Measurements from ENCODE around the gene JAKMIP2.
"Not testable (repeated sequence)": the region's sequence is repeated elsewhere in the genome, so short reads cannot be mapped to it uniquely, and the experiment has no call there.

Gene JAKMIP2

GRCh38 chr5:147586832-147587231 lies 195.7 kb downstream of the JAKMIP2 start:
- TF ChIP-seq CTCF (conservative IDR thresholded peaks at IDR 0.05; ENCODE audit: low read length) (no peak), EZH2phosphoT487 (IDR thresholded peaks at IDR 0.05; ENCODE audit: borderline replicate concordance) (no peak)
- peaks cover 8% of the 10 kb centered on the region; the same call in 1 of the 2 replicates for H3K36me3 ChIP-seq (ENCODE audit: insufficient read depth, low read length)
- no peaks in the 10 kb centered on the region for H3K9me3 ChIP-seq (ENCODE audit: insufficient read depth, low read depth, low read length)
- H3K9ac ChIP-seq (ENCODE audit: low read depth, low read length, poor library complexity, severe bottlenecking): no peak overlapping the region
- H3K79me2 ChIP-seq (ENCODE audit: insufficient read depth, low read length): no peaks in the 10 kb centered on the region
- no peak overlapping the region for H3K4me3 ChIP-seq (ENCODE audit: low read length, poor library complexity, severe bottlenecking)
- no peaks in the 10 kb centered on the region for H3K27me3 ChIP-seq (ENCODE audit: insufficient read depth, low read length, poor library complexity, severe bottlenecking)
- H2AFZ ChIP-seq (ENCODE audit: low read length): no peak overlapping the region
- no peaks in the 10 kb centered on the region for H3K9me2 ChIP-seq (replicated peaks; ENCODE audit: low read depth, low read length)
- H3K4me2 ChIP-seq (ENCODE audit: low read depth, low read length, poor library complexity, severe bottlenecking): no peak overlapping the region
- no peaks in the 10 kb centered on the region for H3K4me1 ChIP-seq (ENCODE audit: insufficient read depth, low read length, poor library complexity, severe bottlenecking)
- H4K20me1 ChIP-seq (ENCODE audit: insufficient read depth, low read length, poor library complexity, severe bottlenecking): no peaks in the 10 kb centered on the region
- no peaks in the 10 kb centered on the region for H3F3A ChIP-seq (ENCODE audit: low read depth)

- H3K4me1 ChIP-seq (ENCODE audit: insufficient read depth, low read length, poor library complexity, severe bottlenecking): no peaks in the 10 kb centered on the region
- H3K9me3 ChIP-seq (ENCODE audit: insufficient read depth, low read depth, low read length): no peaks in the 10 kb centered on the region
- no peaks in the 10 kb centered on the region for H3K79me2 ChIP-seq (ENCODE audit: insufficient read depth, low read length)
- H3K36me3 ChIP-seq (ENCODE audit: insufficient read depth, low read length): peaks cover 4% of the 10 kb centered on the region; the same call in 1 of the 2 replicates
- H2AFZ ChIP-seq (ENCODE audit: low read length): no peak overlapping the region
- H3K27me3 ChIP-seq (ENCODE audit: insufficient read depth, low read length, poor library complexity, severe bottlenecking): no peaks in the 10 kb centered on the region
- H4K20me1 ChIP-seq (ENCODE audit: insufficient read depth, low read length, poor library complexity, severe bottlenecking): no peaks in the 10 kb centered on the region
- no peaks in the 10 kb centered on the region for H3K9me2 ChIP-seq (replicated peaks; ENCODE audit: low read depth, low read length)
- H3K4me3 ChIP-seq (ENCODE audit: low read length, poor library complexity, severe bottlenecking): no peak overlapping the region
- H3K4me2 ChIP-seq (ENCODE audit: low read depth, low read length, poor library complexity, severe bottlenecking): no peak overlapping the region
- H3K9ac ChIP-seq (ENCODE audit: low read depth, low read length, poor library complexity, severe bottlenecking): no peak overlapping the region
- no peaks in the 10 kb centered on the region for H3F3A ChIP-seq (ENCODE audit: low read depth)
- TF ChIP-seq EZH2phosphoT487 (IDR thresholded peaks at IDR 0.05; ENCODE audit: borderline replicate concordance) (no peak), CTCF (conservative IDR thresholded peaks at IDR 0.05; ENCODE audit: low read length) (no peak)
Measured at GRCh38 chr5:147586221-147586620, 196.3 kb downstream of the JAKMIP2 start.

GRCh38 chr5:147582272-147582671 lies 200.3 kb downstream of the JAKMIP2 start:
- H3K4me2 ChIP-seq (ENCODE audit: low read depth, low read length, poor library complexity, severe bottlenecking); H3K27me3 ChIP-seq (ENCODE audit: insufficient read depth, low read length, poor library complexity, severe bottlenecking); H2AFZ ChIP-seq (ENCODE audit: low read length); H3F3A ChIP-seq (ENCODE audit: low read depth); H3K79me2 ChIP-seq (ENCODE audit: insufficient read depth, low read length); H3K9me2 ChIP-seq (replicated peaks; ENCODE audit: low read depth, low read length); H3K9me3 ChIP-seq (ENCODE audit: insufficient read depth, low read depth, low read length); H3K4me1 ChIP-seq (ENCODE audit: insufficient read depth, low read length, poor library complexity, severe bottlenecking); H4K20me1 ChIP-seq (ENCODE audit: insufficient read depth, low read length, poor library complexity, severe bottlenecking); H3K36me3 ChIP-seq (ENCODE audit: insufficient read depth, low read length); H3K4me3 ChIP-seq (ENCODE audit: low read length, poor library complexity, severe bottlenecking); H3K9ac ChIP-seq (ENCODE audit: low read depth, low read length, poor library complexity, severe bottlenecking): not testable (repeated sequence)

GRCh38 chr5:147580418-147580817 lies 202.1 kb downstream of the JAKMIP2 start:
- not testable (repeated sequence) for H2AFZ ChIP-seq (ENCODE audit: low read length); H4K20me1 ChIP-seq (ENCODE audit: insufficient read depth, low read length, poor library complexity, severe bottlenecking); H3K4me2 ChIP-seq (ENCODE audit: low read depth, low read length, poor library complexity, severe bottlenecking); H3F3A ChIP-seq (ENCODE audit: low read depth); H3K36me3 ChIP-seq (ENCODE audit: insufficient read depth, low read length); H3K27me3 ChIP-seq (ENCODE audit: insufficient read depth, low read length, poor library complexity, severe bottlenecking); H3K4me1 ChIP-seq (ENCODE audit: insufficient read depth, low read length, poor library complexity, severe bottlenecking); H3K9ac ChIP-seq (ENCODE audit: low read depth, low read length, poor library complexity, severe bottlenecking); H3K79me2 ChIP-seq (ENCODE audit: insufficient read depth, low read length); H3K4me3 ChIP-seq (ENCODE audit: low read length, poor library complexity, severe bottlenecking); H3K9me3 ChIP-seq (ENCODE audit: insufficient read depth, low read depth, low read length); H3K9me2 ChIP-seq (replicated peaks; ENCODE audit: low read depth, low read length)
